Lower leg skin (tissue), 3 donors: ENCODE measurements around the gene RABEPK.

Experiments used
- POLR2A ChIP-seq, 2 donors: fragments of 450-650 bp; IDR thresholded peaks; one replicate each; pipeline ENCODE4 v1.6.1; 2016 to 2017; ENCODE audit warnings: antibody characterized with exemption in 2 of 2, mild to moderate bottlenecking in 1 of 2, moderate library complexity in 1 of 2
- TF ChIP-seq, protein P1 (sequence below), 3 donors: fragments of 450-650 bp; IDR thresholded peaks; one replicate each; pipeline ENCODE4 v1.5.1; 2016; ENCODE audit warnings: antibody characterized with exemption in 3 of 3, mild to moderate bottlenecking in 3 of 3, moderate library complexity in 2 of 3

- no peak for TF ChIP-seq POLR2A (IDR thresholded peaks at IDR 0.05)
- TF ChIP-seq, protein P1, sequence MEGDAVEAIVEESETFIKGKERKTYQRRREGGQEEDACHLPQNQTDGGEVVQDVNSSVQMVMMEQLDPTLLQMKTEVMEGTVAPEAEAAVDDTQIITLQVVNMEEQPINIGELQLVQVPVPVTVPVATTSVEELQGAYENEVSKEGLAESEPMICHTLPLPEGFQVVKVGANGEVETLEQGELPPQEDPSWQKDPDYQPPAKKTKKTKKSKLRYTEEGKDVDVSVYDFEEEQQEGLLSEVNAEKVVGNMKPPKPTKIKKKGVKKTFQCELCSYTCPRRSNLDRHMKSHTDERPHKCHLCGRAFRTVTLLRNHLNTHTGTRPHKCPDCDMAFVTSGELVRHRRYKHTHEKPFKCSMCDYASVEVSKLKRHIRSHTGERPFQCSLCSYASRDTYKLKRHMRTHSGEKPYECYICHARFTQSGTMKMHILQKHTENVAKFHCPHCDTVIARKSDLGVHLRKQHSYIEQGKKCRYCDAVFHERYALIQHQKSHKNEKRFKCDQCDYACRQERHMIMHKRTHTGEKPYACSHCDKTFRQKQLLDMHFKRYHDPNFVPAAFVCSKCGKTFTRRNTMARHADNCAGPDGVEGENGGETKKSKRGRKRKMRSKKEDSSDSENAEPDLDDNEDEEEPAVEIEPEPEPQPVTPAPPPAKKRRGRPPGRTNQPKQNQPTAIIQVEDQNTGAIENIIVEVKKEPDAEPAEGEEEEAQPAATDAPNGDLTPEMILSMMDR (IDR thresholded peaks at IDR 0.05), result no peak
Observed at GRCh38 chr9:125254231-125254630, 53.9 kb downstream of the RABEPK start.
